DOHH2 (cell line): Measurements from ENCODE around the gene SOSTDC1.

Experiments used
- EZH2phosphoT487 ChIP-seq: fragments of 200-600 bp; sonication (generic); IDR thresholded peaks from 2 replicates; pipeline ENCODE4 v1.6.1; 2017; ENCODE audit warnings: borderline replicate concordance, mild to moderate bottlenecking, antibody characterized with exemption, low read length, moderate library complexity, mixed read lengths
- TF ChIP-seq, protein P1 (sequence below): fragments of 200-600 bp; sonication (generic); IDR thresholded peaks from one replicate; pipeline ENCODE4 v1.5.1; 2014; ENCODE audit warnings: antibody characterized with exemption, mild to moderate bottlenecking, low read depth, low read length; ENCODE audit not compliant: poor library complexity, severe bottlenecking

DNA sequence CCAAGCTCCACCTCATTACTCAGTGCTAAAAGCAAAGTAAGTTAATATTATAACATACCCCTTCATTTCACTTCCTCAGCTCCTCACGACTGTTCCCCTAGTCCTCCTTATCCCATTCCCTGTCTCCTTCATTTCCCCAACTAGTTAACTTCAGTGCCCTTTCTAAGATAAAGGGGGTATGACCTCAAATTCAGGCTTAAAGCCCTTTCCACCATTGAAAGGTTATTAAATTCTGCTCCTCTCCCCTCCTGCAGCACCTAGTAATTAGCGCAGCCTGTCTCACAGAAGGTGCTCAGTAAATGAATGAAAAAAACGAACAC, 45.2 kb downstream of the SOSTDC1 start:
- TF ChIP-seq, protein P1, sequence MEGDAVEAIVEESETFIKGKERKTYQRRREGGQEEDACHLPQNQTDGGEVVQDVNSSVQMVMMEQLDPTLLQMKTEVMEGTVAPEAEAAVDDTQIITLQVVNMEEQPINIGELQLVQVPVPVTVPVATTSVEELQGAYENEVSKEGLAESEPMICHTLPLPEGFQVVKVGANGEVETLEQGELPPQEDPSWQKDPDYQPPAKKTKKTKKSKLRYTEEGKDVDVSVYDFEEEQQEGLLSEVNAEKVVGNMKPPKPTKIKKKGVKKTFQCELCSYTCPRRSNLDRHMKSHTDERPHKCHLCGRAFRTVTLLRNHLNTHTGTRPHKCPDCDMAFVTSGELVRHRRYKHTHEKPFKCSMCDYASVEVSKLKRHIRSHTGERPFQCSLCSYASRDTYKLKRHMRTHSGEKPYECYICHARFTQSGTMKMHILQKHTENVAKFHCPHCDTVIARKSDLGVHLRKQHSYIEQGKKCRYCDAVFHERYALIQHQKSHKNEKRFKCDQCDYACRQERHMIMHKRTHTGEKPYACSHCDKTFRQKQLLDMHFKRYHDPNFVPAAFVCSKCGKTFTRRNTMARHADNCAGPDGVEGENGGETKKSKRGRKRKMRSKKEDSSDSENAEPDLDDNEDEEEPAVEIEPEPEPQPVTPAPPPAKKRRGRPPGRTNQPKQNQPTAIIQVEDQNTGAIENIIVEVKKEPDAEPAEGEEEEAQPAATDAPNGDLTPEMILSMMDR: no peak
- no peak for TF ChIP-seq EZH2phosphoT487
